Activated naive CD8-positive, alpha-beta T cell treated with anti-CD3 and anti-CD28 coated beads, Interleukin-2, amount 50 U/mL, for 24 hours (primary cell): ENCODE results near the gene KIAA0753.
"Not testable (repeated sequence)": the region's sequence is repeated elsewhere in the genome, so short reads cannot be mapped to it uniquely, and the experiment has no call there.

ENCODE experiments used
- ATAC-seq: fragments of 150-1000 bp; cut with Tn5 transposase; one replicate; pipeline ENCODE4 v1.10.0; 2021
- DNase-seq: peaks from one replicate; pipeline ENCODE4 v3.0.0; 2021
- H3K27ac Mint-ChIP-seq: one replicate; pipeline ENCODE4 v1.8.0; 2021; ENCODE audit warnings: mild to moderate bottlenecking, mixed read lengths
- H3K27me3 Mint-ChIP-seq: one replicate; pipeline ENCODE4 v1.8.0; 2021; ENCODE audit warnings: mixed read lengths
- H3K36me3 Mint-ChIP-seq: one replicate; pipeline ENCODE4 v1.8.0; 2021; ENCODE audit warnings: low read depth, mixed read lengths
- H3K4me1 Mint-ChIP-seq: one replicate; pipeline ENCODE4 v1.8.0; 2021; ENCODE audit warnings: mixed read lengths
- H3K4me3 Mint-ChIP-seq: one replicate; pipeline ENCODE4 v1.8.0; 2021; ENCODE audit warnings: mild to moderate bottlenecking, moderate library complexity, mixed read lengths
- H3K9me3 Mint-ChIP-seq: one replicate; pipeline ENCODE4 v1.8.0; 2021; ENCODE audit warnings: mixed read lengths

KIAA0753 gene

GRCh38 chr17:6578491-6578890, 62.0 kb downstream of the KIAA0753 start:
- H3K27me3 Mint-ChIP-seq = no peaks in the 10 kb centered on the region
- no peak overlapping the region for H3K4me3 Mint-ChIP-seq
- peaks cover 29% of the 10 kb centered on the region for H3K36me3 Mint-ChIP-seq
- no peak overlapping the region for H3K27ac Mint-ChIP-seq
- no peak for ATAC-seq
- DNase-seq = no peak
- peaks cover 26% of the 10 kb centered on the region for H3K4me1 Mint-ChIP-seq
- H3K9me3 Mint-ChIP-seq = no peaks in the 10 kb centered on the region

GRCh38 chr17:6577686-6578263, 62.7 kb downstream of the KIAA0753 start:
- H3K4me1 Mint-ChIP-seq = peaks cover 26% of the 10 kb centered on the region

DNA sequence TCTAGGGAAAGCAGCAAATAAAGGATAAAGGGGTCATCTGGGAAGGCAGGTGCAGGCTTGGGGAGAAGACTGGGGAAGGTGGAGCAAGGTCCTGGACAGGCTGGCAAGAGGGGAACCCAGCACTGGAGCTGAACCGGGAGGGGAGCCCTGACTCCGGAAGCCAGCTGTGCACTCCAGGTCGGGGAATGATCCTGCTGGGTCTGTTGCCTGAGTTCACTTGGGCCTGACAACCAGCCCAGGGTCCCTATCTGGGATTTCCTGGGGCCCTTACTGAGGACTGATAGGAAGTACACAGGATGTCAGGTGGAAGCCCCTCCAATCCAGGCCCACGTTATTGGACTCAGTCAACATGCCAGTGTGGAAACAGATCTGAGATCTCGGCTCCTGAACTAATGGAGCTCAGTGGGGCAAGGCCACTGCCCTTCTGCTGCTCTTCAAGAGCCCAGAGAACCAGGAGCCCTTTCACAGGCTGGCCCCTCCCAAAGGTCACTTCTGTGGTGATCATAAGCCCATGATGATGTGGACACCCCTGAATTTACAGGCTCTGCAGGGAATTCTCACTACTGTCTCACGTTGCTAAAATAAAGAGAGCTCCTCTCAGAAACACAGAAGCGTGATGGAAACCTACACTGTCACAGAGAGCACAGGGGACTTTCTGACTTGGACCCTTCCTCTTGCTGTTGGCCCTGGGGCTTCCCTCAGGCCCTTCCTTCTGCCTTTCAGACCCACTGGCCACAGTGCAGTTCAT, 64.3 kb downstream of the KIAA0753 start:
- Mint-ChIP-seq H3K4me3 (no peak overlapping the region), H3K9me3 (no peaks in the 10 kb centered on the region), H3K4me1 (peaks cover 26% of the 10 kb centered on the region), H3K36me3 (peaks cover 20% of the 10 kb centered on the region), H3K27ac (no peak overlapping the region), H3K27me3 (no peaks in the 10 kb centered on the region)
- no peak for DNase-seq
- no peak for ATAC-seq

More at GRCh38 chr17:6577686-6578263, 62.7 kb downstream of the KIAA0753 start:
- no peak overlapping the region for H3K4me3 Mint-ChIP-seq
- H3K27me3 Mint-ChIP-seq = no peaks in the 10 kb centered on the region
- H3K27ac Mint-ChIP-seq = no peak overlapping the region
- no peaks in the 10 kb centered on the region for H3K9me3 Mint-ChIP-seq
- peaks cover 22% of the 10 kb centered on the region for H3K36me3 Mint-ChIP-seq
- ATAC-seq (no peak), DNase-seq (no peak)

DNA sequence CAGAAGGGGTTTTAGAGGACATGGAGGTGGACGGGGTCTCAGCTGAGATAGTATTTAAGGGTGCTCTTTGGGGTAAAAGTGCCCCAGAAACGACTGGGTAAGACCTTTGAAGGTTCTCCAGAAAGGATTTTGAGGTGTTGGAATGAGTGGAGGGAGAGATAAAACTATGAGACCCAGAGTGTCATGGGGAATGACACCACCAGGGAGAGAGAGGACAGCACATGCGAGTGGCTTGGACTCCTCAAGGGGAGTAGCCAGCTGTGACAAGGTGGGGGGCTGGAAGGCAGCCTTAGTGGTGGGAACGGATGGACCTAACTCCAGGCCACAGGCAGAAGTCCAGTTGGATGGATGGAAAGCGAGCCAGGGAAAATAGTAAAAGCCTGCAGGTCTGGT, 64.9 kb downstream of the KIAA0753 start:
- H3K9me3 Mint-ChIP-seq = no peaks in the 10 kb centered on the region
- H3K27me3 Mint-ChIP-seq = no peaks in the 10 kb centered on the region

DNA sequence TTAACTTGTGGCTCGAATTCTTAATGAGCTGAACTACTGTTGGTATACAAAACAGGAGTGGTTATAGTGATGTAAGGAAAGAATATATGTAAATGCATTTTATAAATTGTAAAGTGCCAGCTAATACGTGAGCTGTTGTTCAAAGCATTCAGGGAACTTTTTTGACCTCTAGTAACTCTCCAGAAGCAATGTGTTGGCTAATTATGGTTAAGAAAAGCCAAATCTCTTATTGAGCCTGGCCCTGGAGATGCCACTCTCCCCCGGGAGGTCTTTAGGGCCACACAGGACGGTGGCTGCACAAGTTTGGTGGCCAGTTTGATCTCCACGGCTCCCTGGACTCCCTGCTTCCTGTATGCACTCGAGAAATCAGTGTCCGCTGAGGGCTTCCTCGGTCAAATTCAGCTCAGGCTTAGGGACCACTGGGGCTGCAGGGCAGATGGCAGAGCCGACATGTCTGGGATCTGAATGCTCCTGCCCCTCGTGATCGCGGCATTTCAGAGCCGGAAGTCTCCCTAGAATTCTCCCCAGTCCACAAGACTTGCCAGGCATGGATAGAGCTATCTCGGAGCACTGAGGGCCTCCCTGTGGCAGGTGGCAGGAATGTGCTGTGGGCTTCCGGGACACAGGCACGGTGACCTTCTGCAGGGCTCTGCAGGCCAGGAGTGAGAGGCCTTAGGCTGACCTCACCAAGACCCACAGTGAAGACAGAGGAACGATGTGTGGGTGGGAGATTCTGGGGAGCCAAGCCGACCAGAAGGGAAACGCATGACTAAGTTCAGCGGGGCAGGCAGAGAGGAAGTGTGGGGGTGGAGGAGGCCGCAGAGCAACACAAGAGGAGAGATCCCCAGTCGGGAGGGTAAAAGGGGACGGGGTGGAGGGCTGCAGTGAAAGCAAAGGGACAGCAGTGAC, 65.6 kb downstream of the KIAA0753 start:
- Mint-ChIP-seq H3K27ac (peak overlapping the region; percentile 13), H3K36me3 (peaks cover 20% of the 10 kb centered on the region), H3K27me3 (no peaks in the 10 kb centered on the region), H3K9me3 (no peaks in the 10 kb centered on the region), H3K4me3 (peak overlapping the region; percentile 33), H3K4me1 (peaks cover 26% of the 10 kb centered on the region)
- DNase-seq = peak; percentile 61
- peak; percentile 92 for ATAC-seq

More for the DNA sequence above, 64.9 kb downstream of the KIAA0753 start:
- ATAC-seq (no peak), DNase-seq (no peak)
- peaks cover 26% of the 10 kb centered on the region for H3K4me1 Mint-ChIP-seq
- H3K27ac Mint-ChIP-seq = peak overlapping the region; percentile 13
- H3K36me3 Mint-ChIP-seq = peaks cover 20% of the 10 kb centered on the region
- H3K4me3 Mint-ChIP-seq = peak overlapping the region; percentile 33

- no peak overlapping the region for H3K27ac Mint-ChIP-seq
- H3K4me3 Mint-ChIP-seq = no peak overlapping the region
- H3K9me3 Mint-ChIP-seq = no peaks in the 10 kb centered on the region
- H3K36me3 Mint-ChIP-seq = peaks cover 20% of the 10 kb centered on the region
- peaks cover 26% of the 10 kb centered on the region for H3K4me1 Mint-ChIP-seq
- no peak for DNase-seq
- no peaks in the 10 kb centered on the region for H3K27me3 Mint-ChIP-seq
- ATAC-seq = no peak
These were observed 66.4 kb downstream of the KIAA0753 start for GRCh38 chr17:6573982-6574686.

DNA sequence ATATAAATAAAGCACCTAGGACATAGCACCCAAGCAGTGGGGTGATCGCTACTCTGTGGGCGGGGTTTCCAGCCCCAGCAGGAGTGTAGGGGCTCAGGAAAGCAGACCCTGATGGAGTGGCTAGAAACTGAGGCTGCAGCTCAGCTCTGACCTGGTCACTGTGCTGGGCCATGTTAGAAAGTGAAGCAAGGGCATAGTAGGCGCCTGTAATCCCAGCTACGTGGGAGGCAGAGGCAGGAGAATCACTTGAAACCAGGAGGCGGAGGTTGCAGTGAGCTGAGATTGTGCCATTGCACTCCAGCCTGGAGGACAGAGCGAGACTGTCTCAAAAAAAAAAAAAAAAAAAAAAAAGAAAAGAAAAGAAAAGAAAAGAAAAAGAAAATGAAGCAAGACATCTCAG, 67.0 kb downstream of the KIAA0753 start:
- H3K9me3 Mint-ChIP-seq, ATAC-seq, DNase-seq, H3K4me3 Mint-ChIP-seq, H3K27me3 Mint-ChIP-seq, H3K27ac Mint-ChIP-seq: not testable (repeated sequence)
- Mint-ChIP-seq H3K36me3 (peaks cover 17% of the 10 kb centered on the region), H3K4me1 (peaks cover 26% of the 10 kb centered on the region)

DNA sequence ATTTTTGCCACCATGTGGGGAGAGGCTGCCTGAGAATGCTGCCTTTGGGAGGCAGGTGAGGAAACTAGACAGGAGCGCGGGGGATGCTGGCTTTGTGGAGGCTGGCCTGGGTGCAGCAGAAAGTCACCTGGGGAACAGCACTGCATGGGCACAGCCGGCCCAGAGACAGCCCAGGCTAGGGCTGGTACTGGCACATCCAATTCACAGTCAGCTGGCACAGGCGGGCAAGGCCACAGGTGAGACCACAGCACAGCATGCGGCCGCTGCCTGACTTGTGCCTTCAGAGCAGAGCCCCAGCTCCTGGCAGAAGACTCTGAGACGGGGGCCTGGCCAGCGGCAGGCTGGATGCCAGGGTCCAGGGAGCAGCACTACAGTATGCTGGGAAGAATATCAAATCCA, 67.5 kb downstream of the KIAA0753 start:
- H3K27me3 Mint-ChIP-seq = no peaks in the 10 kb centered on the region
- peaks cover 26% of the 10 kb centered on the region for H3K4me1 Mint-ChIP-seq
- H3K36me3 Mint-ChIP-seq = peaks cover 15% of the 10 kb centered on the region
- DNase-seq = no peak
- no peak overlapping the region for H3K4me3 Mint-ChIP-seq
- H3K27ac Mint-ChIP-seq = no peak overlapping the region
- no peak for ATAC-seq
- H3K9me3 Mint-ChIP-seq = no peaks in the 10 kb centered on the region

- Mint-ChIP-seq H3K4me1 (peaks cover 24% of the 10 kb centered on the region), H3K4me3 (no peak overlapping the region), H3K27ac (no peak overlapping the region), H3K9me3 (no peaks in the 10 kb centered on the region), H3K36me3 (peaks cover 7% of the 10 kb centered on the region), H3K27me3 (no peaks in the 10 kb centered on the region)
- DNase-seq = no peak
- ATAC-seq = no peak
These were observed 69.1 kb downstream of the KIAA0753 start for GRCh38 chr17:6571452-6571781.

DNA sequence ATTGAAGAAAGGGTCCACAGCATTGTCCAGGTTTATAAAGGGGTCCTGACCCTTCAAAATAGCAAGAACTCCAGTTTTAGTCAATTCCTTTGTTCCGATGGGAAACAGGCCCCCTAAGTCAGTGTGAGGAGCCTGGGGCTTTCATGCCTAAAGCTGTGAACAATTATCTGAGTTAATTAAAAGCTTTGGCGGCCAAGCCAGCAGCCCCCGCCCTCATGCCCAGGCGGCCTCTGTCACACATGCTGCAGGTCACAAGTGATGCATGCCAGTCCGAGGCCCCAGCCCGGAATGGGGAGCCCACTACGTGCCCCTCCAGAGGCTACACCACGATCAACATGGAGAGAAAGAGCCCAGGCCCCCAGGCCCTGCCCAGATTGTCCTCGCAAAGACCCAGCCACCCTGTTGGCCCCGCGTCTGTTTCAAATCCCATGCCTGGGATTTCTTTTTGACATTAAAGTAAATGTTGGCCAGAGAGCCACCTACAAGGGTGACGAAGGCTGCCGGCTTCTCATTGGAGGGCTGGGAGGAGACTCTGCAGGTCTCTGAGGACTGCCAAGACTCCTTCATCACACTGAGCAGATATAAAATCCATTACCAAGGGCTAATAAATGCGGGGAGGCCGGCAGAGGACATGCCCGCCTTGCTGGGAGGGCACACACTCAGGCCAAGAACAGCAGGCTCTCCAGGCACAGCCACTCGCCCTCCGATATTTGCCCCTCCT, 69.6 kb downstream of the KIAA0753 start:
- peaks cover 2% of the 10 kb centered on the region for H3K27me3 Mint-ChIP-seq
- H3K27ac Mint-ChIP-seq = no peak overlapping the region
- H3K4me3 Mint-ChIP-seq = no peak overlapping the region
- H3K36me3 Mint-ChIP-seq = peaks cover 6% of the 10 kb centered on the region
- no peak for DNase-seq
- no peak for ATAC-seq
- peaks cover 19% of the 10 kb centered on the region for H3K4me1 Mint-ChIP-seq
- no peaks in the 10 kb centered on the region for H3K9me3 Mint-ChIP-seq

GRCh38 chr17:6569370-6570285, 70.9 kb downstream of the KIAA0753 start:
- DNase-seq = no peak
- Mint-ChIP-seq H3K27me3 (peaks cover 3% of the 10 kb centered on the region), H3K27ac (no peak overlapping the region), H3K4me1 (peaks cover 6% of the 10 kb centered on the region), H3K36me3 (peaks cover under 1% of the 10 kb centered on the region), H3K9me3 (no peaks in the 10 kb centered on the region), H3K4me3 (no peak overlapping the region)
- no peak for ATAC-seq

- no peaks in the 10 kb centered on the region for H3K9me3 Mint-ChIP-seq
- ATAC-seq = no peak
- peaks cover 3% of the 10 kb centered on the region for H3K36me3 Mint-ChIP-seq
- no peak overlapping the region for H3K4me3 Mint-ChIP-seq
- no peaks in the 10 kb centered on the region for H3K4me1 Mint-ChIP-seq
- no peak overlapping the region for H3K27ac Mint-ChIP-seq
- no peak for DNase-seq
- peaks cover 10% of the 10 kb centered on the region for H3K27me3 Mint-ChIP-seq
These were observed 72.2 kb downstream of the KIAA0753 start for GRCh38 chr17:6568184-6568758.
